HG03097 (cell line): ENCODE measurements around the gene CFAP119.

Experiments
- ATAC-seq: cut with Tn5 transposase; IDR thresholded peaks from one replicate; pipeline ENCODE4 v1.9.1; 2021; ENCODE audit not compliant: unreplicated experiment, low FRiP score

CFAP119 gene

GRCh38 chr16:30782486-30783279 is 20.8 kb upstream of the CFAP119 start:
- no peak for ATAC-seq

- no peak for ATAC-seq
Observed at GRCh38 chr16:30780549-30780948, 18.7 kb upstream of the CFAP119 start.

GRCh38 chr16:30780021-30780420 is 18.2 kb upstream of the CFAP119 start:
- no peak for ATAC-seq

- ATAC-seq = no peak
Observed at GRCh38 chr16:30779596-30779995, 17.7 kb upstream of the CFAP119 start.

GRCh38 chr16:30778549-30779244 is 16.8 kb upstream of the CFAP119 start:
- no peak for ATAC-seq

- no peak for ATAC-seq
Observed at GRCh38 chr16:30777591-30778297, 15.9 kb upstream of the CFAP119 start.

- ATAC-seq = peak; percentile 51
Observed at GRCh38 chr16:30775392-30776188, 13.7 kb upstream of the CFAP119 start.

GRCh38 chr16:30775131-30775391 is 13.2 kb upstream of the CFAP119 start:
- ATAC-seq = no peak

- ATAC-seq = no peak
Observed at GRCh38 chr16:30774367-30775130, 12.7 kb upstream of the CFAP119 start.

GRCh38 chr16:30773826-30774225 is 12.0 kb upstream of the CFAP119 start:
- ATAC-seq = no peak

GRCh38 chr16:30771726-30772125 is 9.9 kb upstream of the CFAP119 start:
- no peak for ATAC-seq

GRCh38 chr16:30769379-30770089 is 7.7 kb upstream of the CFAP119 start:
- no peak for ATAC-seq

- no peak for ATAC-seq
Observed at GRCh38 chr16:30768583-30769181, 6.8 kb upstream of the CFAP119 start.

GRCh38 chr16:30767767-30768465 is 6.1 kb upstream of the CFAP119 start:
- no peak for ATAC-seq

GRCh38 chr16:30766933-30767284 is 5.0 kb upstream of the CFAP119 start:
- no peak for ATAC-seq

- no peak for ATAC-seq
Observed at GRCh38 chr16:30766206-30766932, 4.5 kb upstream of the CFAP119 start.

- ATAC-seq = no peak
Observed at GRCh38 chr16:30764816-30765465, 3.1 kb upstream of the CFAP119 start.

- ATAC-seq = no peak
Observed at GRCh38 chr16:30764086-30764485, 2.2 kb upstream of the CFAP119 start.
